Epithelial cell of proximal tubule (primary cell): ENCODE data around the gene KARS1. TPM values are rescaled to one million over a fixed set of nuclear protein-coding genes. Genes with fewer than 3 reads are reported as not detected.
"Not testable (repeated sequence)": the region's sequence is repeated elsewhere in the genome, so short reads cannot be mapped to it uniquely, and the experiment has no call there.

ENCODE experiments used
- DNase-seq: peaks from one replicate; pipeline ENCODE4 v3.0.0-alpha.2; 2011; ENCODE audit warnings: low read depth
- H3K4me3 ChIP-seq: 2 replicates; pipeline ENCODE4 v1.5.1; 2011; ENCODE audit warnings: low read depth, mild to moderate bottlenecking, low read length
- total RNA-seq: library from RNA; depleted of rRNA; stranded (reverse); fragments of >200 nt; gene quantifications from 2 replicates; pipeline ENCODE4 v1.2.3, GENCODE V29; 2015
- TF ChIP-seq, protein P1 (sequence below): conservative IDR thresholded peaks from 2 replicates; pipeline ENCODE4 v1.5.1; 2012; ENCODE audit warnings: low read depth, mild to moderate bottlenecking, low read length

KARS1 gene
- total RNA-seq, 1 donor from 2014 or later: 180 TPM

DNA sequence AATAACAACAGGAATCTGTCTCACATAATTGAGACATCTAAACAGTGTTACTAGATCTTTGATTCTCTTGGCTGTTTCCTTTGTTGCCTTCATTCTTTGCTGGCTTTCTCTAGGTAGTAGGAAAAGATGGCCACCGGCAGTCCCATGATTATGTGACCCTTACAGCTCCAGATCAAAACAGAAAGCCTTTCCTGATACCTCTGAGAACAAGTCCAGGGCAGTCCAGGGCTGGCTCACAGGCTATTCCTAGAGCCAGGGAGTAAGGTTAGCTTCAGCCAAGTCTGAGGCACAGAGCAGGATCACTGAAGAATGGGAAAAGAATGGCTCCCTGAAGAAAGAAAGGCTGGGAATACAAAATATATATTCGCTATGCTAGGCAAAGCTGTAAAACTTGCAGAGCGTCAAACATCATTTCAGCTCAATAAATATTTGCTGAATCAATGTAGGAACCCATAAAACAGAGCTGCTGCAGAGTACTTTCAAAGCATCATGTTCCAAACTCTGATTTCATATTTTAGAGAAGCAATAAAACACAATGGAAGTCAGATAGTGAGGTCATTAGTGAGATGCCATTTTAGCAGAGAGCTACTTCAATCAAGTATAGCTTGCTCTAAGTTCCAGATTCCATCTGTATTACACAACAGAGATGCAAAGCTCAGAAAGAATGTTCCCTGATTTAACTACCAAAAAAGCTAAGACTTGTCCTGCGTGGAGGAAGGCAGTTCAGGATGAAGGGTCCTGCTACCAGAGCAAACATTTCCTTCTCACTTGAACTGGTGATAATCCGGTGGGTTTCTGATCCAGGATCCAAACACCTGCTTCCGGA is 47.8 kb downstream of the KARS1 start:
- TF ChIP-seq, protein P1, sequence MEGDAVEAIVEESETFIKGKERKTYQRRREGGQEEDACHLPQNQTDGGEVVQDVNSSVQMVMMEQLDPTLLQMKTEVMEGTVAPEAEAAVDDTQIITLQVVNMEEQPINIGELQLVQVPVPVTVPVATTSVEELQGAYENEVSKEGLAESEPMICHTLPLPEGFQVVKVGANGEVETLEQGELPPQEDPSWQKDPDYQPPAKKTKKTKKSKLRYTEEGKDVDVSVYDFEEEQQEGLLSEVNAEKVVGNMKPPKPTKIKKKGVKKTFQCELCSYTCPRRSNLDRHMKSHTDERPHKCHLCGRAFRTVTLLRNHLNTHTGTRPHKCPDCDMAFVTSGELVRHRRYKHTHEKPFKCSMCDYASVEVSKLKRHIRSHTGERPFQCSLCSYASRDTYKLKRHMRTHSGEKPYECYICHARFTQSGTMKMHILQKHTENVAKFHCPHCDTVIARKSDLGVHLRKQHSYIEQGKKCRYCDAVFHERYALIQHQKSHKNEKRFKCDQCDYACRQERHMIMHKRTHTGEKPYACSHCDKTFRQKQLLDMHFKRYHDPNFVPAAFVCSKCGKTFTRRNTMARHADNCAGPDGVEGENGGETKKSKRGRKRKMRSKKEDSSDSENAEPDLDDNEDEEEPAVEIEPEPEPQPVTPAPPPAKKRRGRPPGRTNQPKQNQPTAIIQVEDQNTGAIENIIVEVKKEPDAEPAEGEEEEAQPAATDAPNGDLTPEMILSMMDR: no peak
- DNase-seq: no peak
- H3K4me3 ChIP-seq: no peak overlapping the region

DNA sequence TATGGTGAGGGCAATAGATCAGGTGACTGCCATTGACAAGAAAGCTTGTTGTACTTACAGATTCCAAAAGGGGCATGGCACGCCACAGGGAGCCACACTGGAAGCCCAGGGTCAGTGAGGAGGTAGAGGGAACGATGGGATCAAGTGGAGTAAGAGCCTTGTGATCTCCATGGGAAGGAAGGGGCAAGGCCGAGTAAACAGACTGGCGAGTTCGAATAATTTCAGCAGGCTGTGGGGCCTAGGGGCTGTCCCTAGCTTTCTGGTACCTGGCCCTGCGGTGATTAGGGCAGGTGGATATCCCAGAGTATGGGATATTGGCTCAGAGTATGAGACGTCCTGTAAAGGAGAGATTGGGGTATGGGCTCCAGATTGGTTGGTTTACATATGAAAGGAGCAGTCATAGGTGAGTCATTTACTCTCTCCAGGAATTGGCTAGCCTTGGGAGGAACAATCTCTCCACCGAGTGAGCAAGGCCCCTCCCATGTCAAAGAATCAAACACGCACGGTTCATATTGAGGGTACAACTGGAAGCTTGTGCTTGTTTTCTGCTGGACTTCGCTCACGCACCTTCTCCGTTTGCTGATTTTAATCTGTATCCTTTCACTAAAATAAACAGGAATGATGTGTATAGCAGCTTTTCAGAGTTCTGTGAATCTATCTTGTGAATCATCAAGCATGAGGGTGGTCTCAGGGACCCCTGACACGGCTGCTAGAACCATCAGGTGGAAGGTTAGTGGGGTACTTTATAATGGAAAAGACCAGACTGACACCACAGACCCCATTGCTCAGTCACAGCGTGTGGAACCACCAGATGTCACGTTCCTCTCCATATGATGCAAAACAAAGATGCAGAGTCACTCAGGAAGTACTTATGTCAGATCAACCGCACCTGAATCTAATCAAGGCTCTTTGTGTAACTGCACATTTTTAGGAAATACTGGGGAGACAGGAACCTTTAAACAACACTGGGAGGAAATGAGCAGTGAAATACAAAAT is 53.3 kb downstream of the KARS1 start:
- TF ChIP-seq, protein P1: no peak
- H3K4me3 ChIP-seq: no peak overlapping the region

DNA sequence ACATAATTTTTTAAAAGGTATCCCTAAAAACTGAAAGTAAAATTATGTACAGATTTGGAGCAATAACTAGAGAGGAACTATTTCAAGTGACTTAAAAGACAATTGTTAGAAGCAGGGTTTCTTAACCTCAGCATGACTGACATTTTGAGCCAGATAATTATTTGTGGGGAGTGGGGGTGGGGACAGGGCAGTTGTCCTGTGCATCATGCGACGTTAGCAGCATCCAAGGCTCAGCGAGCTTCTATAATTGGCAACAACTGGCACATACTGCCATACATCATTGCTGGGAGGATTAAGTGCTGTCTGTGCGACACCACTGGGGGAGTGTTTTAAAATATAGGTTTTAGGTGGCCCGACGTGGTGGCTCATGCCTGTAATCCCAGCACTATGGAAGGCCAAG is 54.2 kb downstream of the KARS1 start:
- TF ChIP-seq, protein P1: no peak
- H3K4me3 ChIP-seq: no peak overlapping the region

More for the DNA sequence above, 53.3 kb downstream of the KARS1 start:
- DNase-seq: no peak

DNA sequence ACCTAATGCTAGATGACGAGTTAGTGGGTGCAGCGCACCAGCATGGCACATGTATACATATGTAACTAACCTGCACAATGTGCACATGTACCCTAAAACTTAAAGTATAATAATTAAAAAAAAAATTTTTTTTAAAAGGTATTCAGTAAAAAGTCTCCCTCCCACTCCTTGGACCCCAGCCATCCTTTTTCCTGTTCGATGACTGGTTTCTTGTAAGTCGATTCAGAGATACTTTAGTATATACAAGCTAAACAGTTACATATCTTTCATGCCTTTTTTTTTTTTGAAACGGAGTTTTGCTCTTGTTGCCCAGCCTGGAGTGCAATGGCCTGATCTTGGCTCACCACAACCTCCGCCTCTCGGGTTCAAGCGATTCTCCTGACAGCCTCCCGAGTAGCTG is 55.5 kb downstream of the KARS1 start:
- H3K4me3 ChIP-seq, DNase-seq: not testable (repeated sequence)

More for the DNA sequence above, 54.2 kb downstream of the KARS1 start:
- no peak for DNase-seq

DNA sequence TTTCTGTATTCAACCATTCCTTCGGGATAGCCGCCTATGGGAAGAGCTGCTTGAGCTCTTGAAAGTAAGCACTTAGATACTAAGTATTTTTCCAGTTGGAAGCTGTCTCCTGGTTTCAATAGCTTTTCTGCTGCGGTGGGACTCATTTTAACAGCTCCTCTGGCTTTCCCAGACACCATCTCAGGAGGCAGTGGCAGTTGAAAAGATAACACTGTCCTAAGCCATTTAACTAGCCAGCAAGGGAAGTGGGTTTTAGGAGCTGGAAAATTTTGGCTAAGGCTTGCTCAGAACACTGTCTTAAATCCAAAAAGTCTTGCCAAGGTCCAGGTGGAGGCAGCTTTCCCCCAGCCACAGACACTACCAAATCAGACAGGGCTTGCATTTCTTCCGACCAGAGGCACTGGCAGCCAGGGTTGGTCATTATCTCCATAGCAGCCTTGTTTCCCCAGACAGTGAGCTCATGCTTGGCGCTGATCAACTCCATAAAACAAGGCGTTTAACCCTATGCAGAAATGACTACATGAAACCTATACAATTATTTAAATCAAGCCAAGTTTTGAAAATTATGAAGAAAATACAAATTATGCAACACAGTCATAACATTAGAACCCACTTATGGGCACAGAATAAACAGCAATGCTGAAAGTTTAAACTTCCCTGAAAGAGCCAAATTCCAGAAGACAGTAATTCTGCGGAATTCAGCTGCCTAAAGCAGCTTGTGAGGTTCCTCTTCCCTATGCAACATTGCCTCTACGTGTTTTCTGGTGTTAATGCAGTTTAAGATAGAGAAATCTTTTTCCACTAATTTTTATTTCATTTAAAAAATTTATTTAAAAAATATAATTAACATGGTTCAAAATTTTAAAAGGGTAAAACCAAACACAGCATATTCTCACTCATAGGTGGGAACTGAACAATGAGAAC is 56.3 kb downstream of the KARS1 start:
- DNase-seq: no peak
- no peak overlapping the region for H3K4me3 ChIP-seq
- TF ChIP-seq, protein P1: no peak

DNA sequence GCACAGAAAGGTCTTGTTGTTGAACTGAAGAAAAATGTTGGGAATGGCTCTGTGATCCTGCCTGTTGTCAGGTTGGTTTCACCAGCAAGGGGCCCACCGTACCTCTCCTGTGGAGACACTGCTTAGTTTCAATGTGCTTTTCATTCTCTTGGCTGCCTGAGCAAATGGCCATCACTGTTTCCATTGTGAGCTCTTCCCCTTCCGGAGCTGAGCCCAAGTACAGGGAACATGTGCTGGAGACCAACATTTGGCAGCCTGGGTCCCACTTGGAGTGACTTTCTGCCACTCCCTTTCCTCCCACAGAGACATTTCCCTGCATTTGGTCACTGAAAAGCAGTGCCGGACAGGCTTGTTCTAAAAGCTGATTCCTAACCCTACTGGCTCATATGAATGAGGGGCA is 58.2 kb downstream of the KARS1 start:
- TF ChIP-seq, protein P1: no peak
- H3K4me3 ChIP-seq: no peak overlapping the region
- DNase-seq: no peak
